Activated B cell treated with CpG ODN at 0.5 μM for 24 hours (primary cell): ENCODE results near the gene KAT6B. TPM values are rescaled to one million over a fixed set of nuclear protein-coding genes. Genes with fewer than 3 reads are reported as not detected.

Experiments
- ATAC-seq: fragments of 200-7000 bp; cut with Tn5 transposase; one replicate; pipeline ENCODE4 v1.10.0; 2021; ENCODE audit warnings: low read depth, mild to moderate bottlenecking, moderate library complexity
- CTCF ChIA-PET: fragments of 350-600 bp; sonication (Branson Sonifier 250); formaldehyde crosslinking; loops from one replicate; lab custom pipeline; 2021; ENCODE audit warnings: antibody characterized with exemption; lab: Charles Lee
- POLR2A ChIA-PET: fragments of 350-600 bp; sonication (Branson Sonifier 250); formaldehyde crosslinking; loops from one replicate; lab custom pipeline; 2021; ENCODE audit warnings: antibody characterized with exemption; lab: Charles Lee
- DNase-seq: peaks from one replicate; pipeline ENCODE4 v3.0.0; 2022
- H3K27ac Mint-ChIP-seq: one replicate; pipeline ENCODE4 v1.8.0; 2020; ENCODE audit warnings: mixed read lengths
- H3K27me3 Mint-ChIP-seq: one replicate; pipeline ENCODE4 v1.8.0; 2021; ENCODE audit warnings: mixed read lengths
- H3K36me3 Mint-ChIP-seq: one replicate; pipeline ENCODE4 v1.8.0; 2021; ENCODE audit warnings: low read depth, mixed read lengths
- H3K4me1 Mint-ChIP-seq: one replicate; pipeline ENCODE4 v1.8.0; 2021; ENCODE audit warnings: mixed read lengths
- H3K4me3 Mint-ChIP-seq: one replicate; pipeline ENCODE4 v1.8.0; 2020; ENCODE audit warnings: mild to moderate bottlenecking, mixed read lengths
- H3K9me3 Mint-ChIP-seq: one replicate; pipeline ENCODE4 v1.8.0; 2020; ENCODE audit warnings: mixed read lengths
- intact Hi-C: fragments of 100-400 bp; cut with micrococcal nuclease; formaldehyde crosslinking; loops from one replicate; pipeline ENCODE4 v1.15.1; 2024
- total RNA-seq: library from RNA; stranded (reverse); gene quantifications from 2 replicates; pipeline ENCODE4 v1.2.3, GENCODE V29; 2022
- TF ChIP-seq, protein P1 (sequence below): fragments of 200-600 bp; IDR thresholded peaks from one replicate; pipeline ENCODE4 v1.8.0; 2022; ENCODE audit warnings: antibody characterized with exemption, mild to moderate bottlenecking

Gene KAT6B
- total RNA-seq, 1 donor from 2014 or later: 45.2 TPM

DNA sequence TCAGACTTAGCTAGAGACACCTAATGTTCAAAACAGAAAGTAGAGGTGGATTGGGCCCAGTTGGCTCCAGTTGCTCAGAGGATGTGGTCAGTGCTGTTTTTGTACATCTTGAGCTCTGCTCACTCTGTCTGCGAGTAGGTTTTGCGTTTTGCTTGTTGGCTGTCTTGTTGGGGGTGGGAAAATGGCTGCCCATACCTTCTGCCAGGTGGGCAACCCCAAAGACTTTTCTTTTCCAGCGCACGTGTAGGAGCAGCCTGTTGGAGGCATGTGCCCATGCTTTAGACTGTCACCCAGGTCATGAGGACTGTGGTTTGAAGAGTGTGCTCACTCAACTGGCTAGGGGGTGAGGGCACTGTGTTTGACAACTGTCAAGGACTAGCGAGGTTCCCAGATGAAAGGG is 73.9 kb downstream of the KAT6B start:
- peak overlapping the region; percentile 21 for H3K4me3 Mint-ChIP-seq
- ChIA-PET CTCF (no interaction called here), POLR2A (no interaction called here)
- no peaks in the 10 kb centered on the region for H3K9me3 Mint-ChIP-seq
- TF ChIP-seq, protein P1, sequence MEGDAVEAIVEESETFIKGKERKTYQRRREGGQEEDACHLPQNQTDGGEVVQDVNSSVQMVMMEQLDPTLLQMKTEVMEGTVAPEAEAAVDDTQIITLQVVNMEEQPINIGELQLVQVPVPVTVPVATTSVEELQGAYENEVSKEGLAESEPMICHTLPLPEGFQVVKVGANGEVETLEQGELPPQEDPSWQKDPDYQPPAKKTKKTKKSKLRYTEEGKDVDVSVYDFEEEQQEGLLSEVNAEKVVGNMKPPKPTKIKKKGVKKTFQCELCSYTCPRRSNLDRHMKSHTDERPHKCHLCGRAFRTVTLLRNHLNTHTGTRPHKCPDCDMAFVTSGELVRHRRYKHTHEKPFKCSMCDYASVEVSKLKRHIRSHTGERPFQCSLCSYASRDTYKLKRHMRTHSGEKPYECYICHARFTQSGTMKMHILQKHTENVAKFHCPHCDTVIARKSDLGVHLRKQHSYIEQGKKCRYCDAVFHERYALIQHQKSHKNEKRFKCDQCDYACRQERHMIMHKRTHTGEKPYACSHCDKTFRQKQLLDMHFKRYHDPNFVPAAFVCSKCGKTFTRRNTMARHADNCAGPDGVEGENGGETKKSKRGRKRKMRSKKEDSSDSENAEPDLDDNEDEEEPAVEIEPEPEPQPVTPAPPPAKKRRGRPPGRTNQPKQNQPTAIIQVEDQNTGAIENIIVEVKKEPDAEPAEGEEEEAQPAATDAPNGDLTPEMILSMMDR: no peak
- H3K4me1 Mint-ChIP-seq: peaks cover 51% of the 10 kb centered on the region
- no peaks in the 10 kb centered on the region for H3K27me3 Mint-ChIP-seq
- no peak overlapping the region for H3K27ac Mint-ChIP-seq
- peak; percentile 56 for ATAC-seq
- peaks cover 3% of the 10 kb centered on the region for H3K36me3 Mint-ChIP-seq
- DNase-seq: no peak
- intact Hi-C loops: loop anchor here (10.0 kb wide), 1 partner anchor 45 kb away; no protein-coding TSS in a partner anchor

DNA sequence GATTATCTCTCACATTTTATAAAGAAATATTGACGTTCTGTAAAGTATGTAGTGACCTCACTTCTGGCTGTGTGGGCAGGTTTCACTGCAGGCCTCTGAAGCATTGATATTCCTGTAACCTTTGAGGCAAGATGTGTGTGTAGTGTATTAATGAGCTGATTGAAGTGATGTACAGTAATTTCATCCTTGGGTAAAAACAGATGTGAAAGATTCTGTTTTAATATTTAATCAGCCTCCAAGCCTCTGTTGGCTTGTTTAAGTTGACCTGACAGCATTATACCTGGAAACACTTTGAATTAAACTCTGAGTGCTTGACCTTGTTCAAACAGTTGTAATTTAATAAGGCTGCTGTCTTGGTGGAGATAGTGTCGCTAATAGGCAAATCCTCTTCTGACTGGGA is 74.9 kb downstream of the KAT6B start:
- H3K9me3 Mint-ChIP-seq: no peaks in the 10 kb centered on the region
- peaks cover 3% of the 10 kb centered on the region for H3K36me3 Mint-ChIP-seq

DNA sequence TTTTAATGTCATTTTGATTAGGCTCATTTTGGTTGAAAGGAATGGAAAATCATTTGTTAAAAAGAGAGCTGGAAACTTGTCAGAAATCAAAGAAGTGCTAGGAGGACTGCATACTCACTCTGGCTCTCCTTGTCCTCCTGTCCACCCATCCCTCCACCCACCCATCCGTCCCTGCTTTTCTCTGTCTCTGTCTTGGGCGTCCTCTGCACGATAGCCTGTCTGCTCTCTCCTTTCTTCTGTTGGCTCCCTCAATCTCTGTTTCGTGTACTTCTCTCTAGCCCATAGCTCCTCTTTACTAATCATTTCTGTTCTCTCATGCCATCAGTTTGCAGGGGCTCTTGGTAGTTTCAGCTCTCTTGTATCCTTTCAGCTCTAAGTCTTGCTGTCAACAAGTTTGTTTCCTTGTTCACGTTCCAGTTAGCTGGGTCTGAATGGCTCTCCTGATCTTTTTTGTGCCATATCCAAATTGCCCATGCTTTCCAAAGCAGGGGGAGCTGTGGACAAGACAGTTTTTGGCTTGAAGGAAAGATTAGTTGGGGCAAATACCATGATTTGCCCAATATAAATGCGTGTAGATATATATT is 75.6 kb downstream of the KAT6B start:
- H3K4me3 Mint-ChIP-seq: no peak overlapping the region
- no peaks in the 10 kb centered on the region for H3K9me3 Mint-ChIP-seq
- peaks cover 3% of the 10 kb centered on the region for H3K36me3 Mint-ChIP-seq
- ATAC-seq (no peak), DNase-seq (no peak)
- H3K27me3 Mint-ChIP-seq: no peaks in the 10 kb centered on the region
- H3K27ac Mint-ChIP-seq: no peak overlapping the region
- ChIA-PET POLR2A (interaction anchor here (0.6 kb wide), 2 partner anchors 19 to 207 kb away, joined by 6 to 14 read pairs; no protein-coding TSS in a partner anchor), CTCF (no interaction called here)
- intact Hi-C loops: loop anchor here (10.0 kb wide), 1 partner anchor 47 kb away; no protein-coding TSS in a partner anchor
- peaks cover 42% of the 10 kb centered on the region for H3K4me1 Mint-ChIP-seq
- TF ChIP-seq, protein P1: no peak

More for the DNA sequence above, 74.9 kb downstream of the KAT6B start:
- intact Hi-C loops: loop anchor here (10.0 kb wide), 1 partner anchor 46 kb away; no protein-coding TSS in a partner anchor
- no peak overlapping the region for H3K27ac Mint-ChIP-seq
- POLR2A ChIA-PET: interaction anchor here (0.6 kb wide), 1 partner anchor 208 kb away, joined by 6 read pairs; no protein-coding TSS in a partner anchor
- CTCF ChIA-PET: no interaction called here
- DNase-seq (no peak), ATAC-seq (no peak)
- TF ChIP-seq, protein P1: no peak
- H3K4me1 Mint-ChIP-seq: peaks cover 49% of the 10 kb centered on the region
- no peaks in the 10 kb centered on the region for H3K27me3 Mint-ChIP-seq
- H3K4me3 Mint-ChIP-seq: no peak overlapping the region

DNA sequence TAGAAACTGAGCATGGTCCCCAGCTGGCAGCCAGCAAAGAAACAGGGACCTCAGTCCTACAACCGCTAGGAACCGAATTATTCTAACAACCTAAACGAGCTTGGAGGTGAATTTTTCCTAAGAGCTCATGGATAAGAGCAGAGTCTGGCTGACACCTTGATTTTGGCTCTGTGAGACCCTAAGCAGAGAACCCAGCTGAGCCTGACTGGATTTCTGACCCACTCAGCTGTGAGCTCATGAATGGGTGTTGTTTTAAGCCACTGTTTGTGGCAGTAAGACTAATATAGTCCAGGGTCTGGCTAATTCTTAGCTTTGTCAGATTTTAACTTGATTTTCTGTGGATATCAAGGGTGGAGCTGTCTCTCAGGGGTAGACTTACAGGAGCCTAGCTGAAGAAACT is 77.1 kb downstream of the KAT6B start:
- no peak overlapping the region for H3K4me3 Mint-ChIP-seq
- ChIA-PET POLR2A (no interaction called here), CTCF (no interaction called here)
- no peak for DNase-seq
- TF ChIP-seq, protein P1: no peak
- no peaks in the 10 kb centered on the region for H3K9me3 Mint-ChIP-seq
- H3K4me1 Mint-ChIP-seq: peaks cover 27% of the 10 kb centered on the region
- peaks cover 3% of the 10 kb centered on the region for H3K36me3 Mint-ChIP-seq
- H3K27ac Mint-ChIP-seq: no peak overlapping the region
- H3K27me3 Mint-ChIP-seq: no peaks in the 10 kb centered on the region
- intact Hi-C loops: loop anchor here (10.0 kb wide), 1 partner anchor 49 kb away; no protein-coding TSS in a partner anchor
- ATAC-seq: no peak

DNA sequence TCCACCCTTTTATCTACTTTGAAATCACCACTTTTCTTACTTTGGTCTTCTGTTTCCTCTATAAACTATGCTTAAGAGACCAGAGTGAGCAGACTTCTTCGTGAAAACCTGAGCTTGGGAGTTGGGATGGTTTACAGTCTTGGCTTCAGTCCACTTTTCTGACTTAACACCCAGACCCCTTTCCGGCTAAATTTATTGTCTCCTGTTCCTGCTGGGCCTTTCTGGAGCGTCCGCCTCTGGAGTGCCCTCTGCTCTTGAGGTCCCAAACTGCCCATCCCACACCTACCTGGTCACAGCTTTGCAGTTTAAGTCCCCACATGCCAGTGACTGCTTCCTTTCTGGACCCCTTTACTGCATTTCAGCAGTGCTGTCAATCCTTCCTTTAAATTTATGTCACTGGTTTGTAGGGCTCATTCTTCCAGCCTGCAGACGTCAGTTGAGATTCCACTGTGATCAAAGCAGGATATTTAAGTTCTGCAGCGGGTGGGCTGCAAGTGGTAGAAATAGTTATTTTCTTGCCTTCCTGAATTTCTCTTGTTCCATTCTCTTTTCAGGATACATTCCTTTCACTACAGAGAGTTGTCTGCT is 80.3 kb downstream of the KAT6B start:
- H3K4me1 Mint-ChIP-seq: peaks cover 13% of the 10 kb centered on the region
- peaks cover 3% of the 10 kb centered on the region for H3K36me3 Mint-ChIP-seq
- H3K27me3 Mint-ChIP-seq: no peaks in the 10 kb centered on the region
- TF ChIP-seq, protein P1: no peak
- no peak overlapping the region for H3K4me3 Mint-ChIP-seq
- ChIA-PET CTCF (no interaction called here), POLR2A (no interaction called here)
- intact Hi-C loops: loop anchor here (10.0 kb wide), 1 partner anchor 52 kb away; no protein-coding TSS in a partner anchor
- DNase-seq (no peak), ATAC-seq (no peak)
- H3K27ac Mint-ChIP-seq: no peak overlapping the region
- H3K9me3 Mint-ChIP-seq: no peaks in the 10 kb centered on the region
